ENCODE measurements around the gene RIN1. TPM values are rescaled to one million over a fixed set of nuclear protein-coding genes. Genes with fewer than 3 reads are reported as not detected.

The RIN1 gene
- total and polyA plus RNA-seq, 2 of the 13 experiments (the other 11 are each of a cell fraction or from before 2014, with no cell fraction given): 2.4 to 4.1 TPM

GRCh38 chr11:66315498-66315885 is 20.7 kb downstream of the RIN1 start:
- WGBS (ENCODE audit: low lambda C conversion rate): 66% methylated on average over 7 of the region's 14 CpGs
- Histone ChIP-seq H3K9me3 (ENCODE audit: low read length) (no peaks in the 10 kb centered on the region), H3K4me3 (replicated peaks in 1 of 3; ENCODE audit: insufficient read depth in 1 of 3, low read depth in 2 of 3, low read length in 3 of 3) (no peak overlapping the region)
- TF ChIP-seq BRF2 (CRISPR knock-in tag; IDR thresholded peaks at IDR 0.05) (no peak), THRA (CRISPR knock-in tag; IDR thresholded peaks at IDR 0.05; ENCODE audit: borderline replicate concordance) (no peak), BRD4 (CRISPR knock-in tag; IDR thresholded peaks at IDR 0.05) (no peak), ERF (CRISPR knock-in tag; IDR thresholded peaks at IDR 0.05) (no peak), TP53 (CRISPR knock-in tag; conservative IDR thresholded peaks at IDR 0.05) (no peak), ZNF451 (CRISPR knock-in tag; IDR thresholded peaks at IDR 0.05) (no peak), SUZ12 (IDR thresholded peaks at IDR 0.05; ENCODE audit: low read depth, low read length) (no peak), MED1 (CRISPR knock-in tag; IDR thresholded peaks at IDR 0.05) (no peak), ZBTB40 (IDR thresholded peaks at IDR 0.05) (no peak), ZBTB40 (CRISPR knock-in tag; IDR thresholded peaks at IDR 0.05) (no peak), ZNF703 (CRISPR knock-in tag; IDR thresholded peaks at IDR 0.05; ENCODE audit: borderline replicate concordance) (no peak), ZNF251 (CRISPR knock-in tag; IDR thresholded peaks at IDR 0.05) (no peak), ZBTB8A (CRISPR knock-in tag; IDR thresholded peaks at IDR 0.05; ENCODE audit: borderline replicate concordance, low read depth) (no peak)

More at GRCh38 chr11:66315498-66315885, 20.7 kb downstream of the RIN1 start:
- no peak for ATAC-seq
- no peak overlapping the region for H3K4me2 ChIP-seq (ENCODE audit: low read depth, low read length)
- intact Hi-C loops (cut with micrococcal nuclease; ENCODE audit: unreplicated experiment) (loop anchor here (10.0 kb wide), 1 partner anchor 69 kb away; no protein-coding TSS in a partner anchor), in situ Hi-C loops (cut with HindIII; ENCODE audit: extremely low pct_ligation_motif_present, low pct_unique_long_range_greater_than_20kb) (no loop called here)
- no peak for DNase-seq (ENCODE audit: low spot score)
- no TSS peak for BruUV-seq (replicated peaks)
- no peak overlapping the region for H2AFZ ChIP-seq (ENCODE audit: low read length)
- H3K27me3 ChIP-seq (ENCODE audit: control insufficient read depth in 1 of 2, insufficient read depth in 2 of 2, low read length in 2 of 2): no peaks in the 10 kb centered on the region
- POLR2A ChIA-PET: interaction anchor here (3.7 kb wide), 1 partner anchor 27 kb away, joined by 28 read pairs; the partner anchor contains the start of gene YIF1A
- H3K79me2 ChIP-seq (ENCODE audit: insufficient read depth, low read length): no peaks in the 10 kb centered on the region
- no peak for FAIRE-seq
- CTCF ChIA-PET (ENCODE audit: low intra/inter-chr PET ratio, low total read pairs): no interaction called here
- no peaks in the 10 kb centered on the region for H3K36me3 ChIP-seq (replicated peaks in 1 of 2; ENCODE audit: control insufficient read depth in 1 of 2, insufficient read depth in 2 of 2, low read length in 2 of 2)
- H3K9ac ChIP-seq (ENCODE audit: insufficient read depth, low read depth, low read length): no peak overlapping the region
- no peaks in the 10 kb centered on the region for H4K20me1 ChIP-seq (ENCODE audit: insufficient read depth, low read length)
- H3K4me1 ChIP-seq (ENCODE audit: insufficient read depth, low read length): peaks cover 52% of the 10 kb centered on the region
- no peak overlapping the region for H3K27ac ChIP-seq (ENCODE audit: extremely low read length, insufficient read depth, low read length)

All from HepG2 (cell line).